ENCODE measurements around the gene TLCD5.

Gene TLCD5

DNA sequence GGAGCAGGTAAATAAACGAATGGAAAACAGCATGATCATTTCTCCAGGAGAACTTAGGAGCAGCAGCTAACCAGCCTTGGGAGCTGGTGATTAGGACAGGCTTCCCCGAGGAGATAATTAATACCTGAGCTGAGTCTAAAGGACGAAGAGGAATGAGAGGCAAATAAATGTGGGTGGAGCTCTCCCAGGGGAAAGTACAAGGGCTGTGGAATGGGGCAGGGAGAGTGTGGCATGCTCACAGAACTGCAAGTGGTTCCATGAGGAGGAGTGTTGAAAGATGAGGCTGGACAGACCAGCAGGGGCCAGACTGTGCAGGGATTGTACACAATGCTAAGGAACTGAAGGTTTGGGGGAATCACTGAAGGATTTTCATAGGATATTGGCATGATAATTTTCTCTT, 14.2 kb upstream of the TLCD5 start:
- no peak for DNase-seq

DNA sequence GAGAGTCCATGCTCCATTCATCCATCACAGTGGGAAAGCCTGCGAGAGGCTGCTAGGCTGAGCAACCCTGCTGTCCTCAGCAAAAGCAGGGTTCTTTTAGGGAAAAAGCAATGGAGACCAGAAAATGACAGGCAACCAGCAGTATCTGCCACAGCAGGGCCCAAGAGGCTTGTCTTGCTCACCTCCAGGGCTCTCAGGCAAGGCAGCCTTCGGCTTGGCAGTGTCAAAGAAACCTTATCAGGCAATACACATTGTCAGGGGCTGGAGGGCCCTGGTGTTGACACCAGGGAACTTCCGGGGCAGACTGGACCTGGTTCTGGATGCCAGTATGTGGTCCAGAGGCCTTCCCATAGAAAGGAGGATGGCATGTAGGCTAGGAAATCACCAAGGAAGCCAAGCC, 10.2 kb upstream of the TLCD5 start:
- DNase-seq: no peak

DNA sequence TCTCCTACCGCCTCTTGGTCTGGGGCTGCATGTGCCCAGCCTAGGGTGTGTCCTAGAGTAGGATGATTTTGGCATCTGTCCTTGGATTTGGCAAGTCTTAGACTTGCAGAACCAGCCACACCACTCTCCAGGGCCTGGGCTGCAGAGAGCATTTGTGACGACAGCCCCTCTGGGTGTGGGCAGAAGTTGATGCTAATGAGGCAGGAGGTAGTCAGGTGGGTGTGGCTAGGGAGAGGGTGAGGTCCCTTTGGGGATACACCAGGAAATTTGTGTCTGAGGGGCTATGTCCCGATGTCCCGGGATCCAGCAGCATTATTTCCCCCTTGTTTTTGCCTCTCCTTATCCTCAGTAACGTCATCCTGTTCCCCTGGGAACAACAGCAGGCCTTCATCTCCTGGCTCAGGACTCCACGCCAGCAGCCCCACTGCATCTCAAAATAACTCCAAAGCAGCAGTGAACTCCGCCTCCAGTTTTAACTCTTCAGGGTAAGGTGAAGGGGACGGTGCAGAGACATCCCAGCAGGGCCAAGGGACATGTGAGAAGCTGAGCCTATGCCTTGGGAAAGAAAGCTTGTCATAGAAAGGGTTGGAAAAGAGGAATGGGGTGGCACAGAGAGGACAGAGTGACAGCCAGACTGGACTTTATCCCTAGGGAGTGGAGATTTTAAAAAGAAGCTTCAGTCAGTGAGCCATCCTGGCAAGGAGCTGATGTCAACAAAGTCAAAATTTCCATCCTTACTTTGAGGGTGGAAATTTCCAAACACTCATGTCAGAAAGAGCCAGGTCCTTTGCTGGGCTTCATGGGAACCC, 8.0 kb upstream of the TLCD5 start:
- no peak for DNase-seq

DNA sequence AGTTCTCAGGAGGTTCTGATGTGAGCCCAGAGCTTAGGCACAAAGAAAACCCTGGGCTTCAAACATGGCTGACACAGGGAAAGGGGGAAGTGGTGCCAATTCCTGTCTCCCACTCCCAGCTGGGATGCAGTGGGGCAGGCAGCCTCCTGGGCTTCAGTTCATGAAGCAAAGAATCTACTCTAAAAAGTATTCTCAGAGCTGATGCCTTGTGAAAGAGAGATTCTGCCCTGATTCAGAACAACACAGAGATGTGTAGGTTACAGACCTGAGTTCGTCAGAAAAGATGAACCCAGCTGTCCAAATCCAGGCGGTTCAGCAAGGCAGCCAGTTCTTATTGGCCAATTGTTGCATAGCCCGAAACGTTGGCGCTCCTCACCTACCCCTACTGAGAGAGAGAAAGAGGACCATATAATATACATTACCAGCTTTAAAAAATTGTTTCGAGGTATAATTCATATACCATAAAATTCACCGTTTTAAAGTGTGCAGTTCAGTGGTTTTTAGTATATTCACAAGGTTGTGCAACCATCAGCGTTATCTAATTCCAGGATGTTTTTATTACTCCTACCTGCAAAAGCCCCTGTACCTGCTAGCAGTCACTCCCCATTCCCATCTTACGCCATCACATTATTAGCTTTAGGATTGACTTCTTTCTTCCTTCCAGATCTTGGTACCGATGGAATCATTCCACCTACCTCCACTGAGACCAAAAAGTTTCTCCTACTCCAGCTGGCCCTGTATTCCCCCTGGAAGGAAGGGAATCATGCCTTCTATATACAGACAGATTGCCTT, 7.2 kb upstream of the TLCD5 start:
- DNase-seq: no peak

DNA sequence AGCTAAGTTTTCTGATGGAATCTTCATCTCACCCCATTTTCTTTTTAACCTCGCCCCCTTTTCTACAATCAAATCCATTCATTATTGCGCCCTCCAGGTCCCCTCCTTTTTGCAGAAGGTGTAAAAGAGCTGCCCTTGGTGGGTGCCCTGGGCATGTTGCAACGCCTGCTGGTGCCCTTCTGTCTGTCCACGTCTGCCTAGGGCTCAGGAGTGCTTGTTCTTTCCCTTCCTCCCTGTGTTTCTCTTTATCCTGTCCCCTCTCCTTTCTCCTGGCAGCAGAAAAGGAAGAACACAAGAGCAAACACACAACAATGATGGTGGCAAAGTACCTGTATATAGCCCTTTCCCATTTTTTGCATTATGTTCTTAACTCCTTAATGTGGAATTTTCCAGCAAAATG, 6.2 kb upstream of the TLCD5 start:
- no peak for DNase-seq

DNA sequence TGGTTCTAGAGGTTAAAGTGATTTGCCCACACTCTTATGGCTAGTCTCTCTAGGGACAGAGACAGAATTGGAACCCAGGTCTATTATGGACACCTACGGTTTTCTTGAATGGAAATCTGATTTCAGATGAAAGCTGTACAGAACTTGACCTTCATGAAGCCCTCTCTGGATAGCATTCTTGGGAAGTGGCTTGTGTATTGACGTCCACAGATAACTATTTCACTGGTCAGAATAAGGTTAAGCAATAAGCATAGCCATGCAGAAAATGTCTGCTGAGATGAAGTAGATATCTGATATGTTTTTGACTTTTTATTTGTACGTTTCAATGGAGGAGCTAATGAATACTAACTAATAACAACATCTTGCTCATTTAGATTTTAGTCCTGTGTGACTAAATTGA, 1.1 kb downstream of the TLCD5 start:
- DNase-seq: no peak

DNA sequence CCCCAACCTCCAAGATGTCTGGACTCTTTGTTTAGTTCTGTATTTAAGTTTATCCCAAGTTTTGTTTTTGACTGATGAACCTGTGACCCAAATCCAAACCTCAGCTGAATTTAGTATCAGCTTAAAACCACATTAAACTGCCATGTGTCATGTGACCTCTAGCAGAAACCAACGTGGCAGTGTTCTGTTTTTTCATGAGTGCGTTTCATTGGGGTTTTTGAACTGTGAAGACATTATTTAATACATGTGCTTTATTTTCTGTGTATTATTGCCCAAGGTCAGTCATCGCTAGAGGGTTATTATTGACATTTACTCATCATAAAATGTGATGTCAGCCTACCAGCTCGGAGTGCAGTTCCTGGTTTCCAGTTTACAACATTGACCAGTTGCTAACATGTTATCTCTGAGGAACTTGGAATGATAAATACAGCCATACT, 1.8 kb downstream of the TLCD5 start:
- DNase-seq: no peak

DNA sequence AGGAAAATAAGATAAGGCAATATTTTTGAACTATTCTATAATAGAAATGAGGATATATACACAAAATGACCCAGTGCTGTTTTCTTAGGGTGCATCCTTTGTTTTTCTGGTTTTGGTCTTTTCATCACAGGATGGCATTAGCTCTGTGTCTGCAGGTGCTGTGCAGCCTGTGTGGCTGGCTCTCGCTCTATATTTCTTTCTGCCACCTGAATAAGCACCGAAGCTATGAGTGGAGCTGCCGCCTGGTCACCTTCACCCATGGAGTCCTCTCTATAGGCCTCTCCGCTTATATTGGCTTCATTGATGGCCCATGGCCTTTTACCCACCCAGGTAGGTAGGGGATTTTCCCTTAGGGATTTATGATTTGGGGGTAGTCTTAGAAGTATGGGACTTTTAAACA, 2.2 kb downstream of the TLCD5 start:
- no peak for DNase-seq

DNA sequence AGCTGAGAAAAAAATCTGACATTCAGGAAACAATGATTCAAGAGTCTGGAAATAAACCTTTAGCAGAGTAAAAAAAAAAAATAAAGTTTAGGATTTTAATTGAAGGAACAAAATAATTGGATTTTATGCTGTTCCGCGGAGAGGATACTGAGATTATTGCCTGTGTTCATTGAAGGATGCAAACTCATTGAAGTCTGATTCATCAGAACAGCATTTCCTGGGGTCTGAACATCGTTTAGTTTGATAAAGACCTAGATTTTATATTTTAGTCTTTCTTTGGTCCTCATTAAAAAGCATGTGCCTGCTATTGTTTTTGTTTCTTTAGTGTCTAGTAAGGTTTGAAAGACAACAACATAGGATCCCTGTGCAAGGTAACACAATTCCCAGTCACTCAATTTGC, 4.5 kb downstream of the TLCD5 start:
- no peak for DNase-seq

DNA sequence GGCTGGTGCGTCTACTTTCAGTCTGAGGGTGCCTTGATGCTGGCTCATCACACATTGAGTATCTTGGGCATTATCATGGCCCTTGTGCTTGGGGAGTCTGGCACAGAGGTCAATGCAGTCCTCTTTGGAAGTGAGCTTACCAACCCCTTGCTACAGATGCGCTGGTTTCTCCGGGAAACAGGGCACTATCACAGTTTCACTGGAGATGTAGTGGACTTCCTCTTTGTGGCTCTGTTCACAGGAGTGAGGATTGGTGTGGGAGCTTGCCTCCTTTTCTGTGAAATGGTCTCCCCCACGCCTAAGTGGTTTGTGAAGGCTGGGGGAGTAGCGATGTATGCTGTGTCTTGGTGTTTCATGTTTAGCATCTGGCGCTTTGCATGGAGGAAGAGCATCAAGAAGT, 4.9 kb downstream of the TLCD5 start:
- DNase-seq: no peak

DNA sequence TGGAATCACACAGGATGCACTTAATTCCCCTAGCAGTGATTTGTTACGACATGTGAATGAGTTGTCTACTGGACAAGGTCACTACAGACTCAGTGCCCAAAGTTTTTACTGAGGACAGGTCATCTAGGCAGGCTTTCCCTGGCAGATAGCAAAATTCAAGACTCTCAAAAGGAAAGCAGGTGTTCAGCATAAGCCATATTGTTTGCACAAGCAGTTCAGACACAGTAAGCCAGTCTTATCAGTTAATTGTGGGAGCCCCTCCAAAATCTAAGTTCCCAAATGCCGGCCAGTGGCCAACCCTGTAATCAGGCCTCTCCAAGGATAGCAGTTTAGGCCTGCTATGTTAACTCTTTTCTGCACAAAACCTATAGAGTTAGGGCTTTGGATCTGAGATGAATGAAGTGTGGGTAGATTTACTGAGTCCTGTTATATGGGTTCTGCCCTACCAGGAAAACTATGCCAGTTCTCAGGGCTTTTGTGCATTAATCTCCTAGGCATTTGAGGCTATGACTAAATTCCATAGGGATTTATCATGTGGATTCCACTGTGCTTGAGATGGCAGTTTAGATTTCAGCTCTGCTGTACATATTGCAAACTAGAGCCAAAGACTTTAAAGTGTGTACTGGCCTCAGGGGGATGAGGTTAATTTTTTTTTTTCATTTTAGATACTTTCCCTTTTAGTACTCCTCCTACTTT, 6.3 kb downstream of the TLCD5 start:
- DNase-seq: no peak

DNA sequence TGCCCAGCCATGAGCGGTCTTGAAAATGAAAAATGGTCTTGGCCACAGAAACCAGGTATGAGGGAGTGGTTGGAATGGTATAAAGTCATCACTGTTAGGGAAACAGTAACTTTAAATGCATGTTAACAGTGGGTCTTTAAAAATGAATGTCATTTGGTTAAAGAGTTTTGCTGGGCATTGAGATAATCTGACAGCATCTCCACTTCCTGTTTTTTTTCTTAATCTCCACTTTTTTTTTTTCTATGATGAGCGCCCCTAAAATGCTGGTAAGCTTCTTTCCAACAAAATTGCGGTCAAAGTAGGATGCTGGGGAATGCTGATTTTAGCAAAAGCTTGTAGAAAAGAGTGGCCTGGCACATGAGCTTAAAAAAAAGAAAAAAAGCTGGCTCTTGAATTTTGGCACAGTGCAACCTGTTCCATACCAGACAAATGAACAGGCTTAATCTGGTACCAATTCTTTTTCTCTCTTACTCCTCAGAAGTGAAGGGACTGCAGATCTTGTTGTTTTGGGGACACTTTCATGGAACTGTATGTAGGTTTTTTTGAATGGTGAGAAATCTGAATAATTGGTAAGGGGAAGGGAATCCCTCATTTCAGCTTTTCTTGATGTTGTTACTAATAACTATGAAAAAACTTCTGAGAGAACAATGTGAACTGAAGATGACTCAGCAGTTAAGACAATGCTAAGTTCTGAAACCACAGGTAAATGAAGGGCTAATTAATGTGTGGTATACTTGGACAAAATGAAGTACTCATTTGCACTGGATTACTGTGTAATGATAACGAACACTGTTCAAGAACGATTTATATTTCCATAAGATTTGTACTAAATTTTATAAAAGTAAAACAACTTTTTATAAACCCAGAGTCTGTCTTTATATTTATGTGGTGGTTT, 8.0 kb downstream of the TLCD5 start:
- no peak for DNase-seq

DNA sequence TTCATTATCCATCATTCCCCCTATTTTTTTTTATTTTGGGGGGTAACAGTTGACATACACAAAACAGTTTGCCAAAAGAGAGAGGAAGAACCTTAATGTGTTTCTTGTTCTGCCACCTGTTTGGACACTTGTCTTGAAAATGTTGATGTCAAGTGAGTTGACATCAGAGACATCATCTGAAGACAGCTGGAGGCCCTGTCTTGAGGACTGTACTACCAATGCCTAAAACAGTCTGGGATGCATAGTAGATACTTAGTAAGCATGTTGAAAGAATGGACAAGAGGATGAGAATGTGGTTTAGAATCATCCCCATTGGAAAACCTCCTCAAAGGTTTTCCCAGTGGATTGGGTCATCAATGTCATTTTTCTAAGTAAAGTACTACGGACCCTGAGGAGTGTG, 8.7 kb downstream of the TLCD5 start:
- DNase-seq: no peak

DNA sequence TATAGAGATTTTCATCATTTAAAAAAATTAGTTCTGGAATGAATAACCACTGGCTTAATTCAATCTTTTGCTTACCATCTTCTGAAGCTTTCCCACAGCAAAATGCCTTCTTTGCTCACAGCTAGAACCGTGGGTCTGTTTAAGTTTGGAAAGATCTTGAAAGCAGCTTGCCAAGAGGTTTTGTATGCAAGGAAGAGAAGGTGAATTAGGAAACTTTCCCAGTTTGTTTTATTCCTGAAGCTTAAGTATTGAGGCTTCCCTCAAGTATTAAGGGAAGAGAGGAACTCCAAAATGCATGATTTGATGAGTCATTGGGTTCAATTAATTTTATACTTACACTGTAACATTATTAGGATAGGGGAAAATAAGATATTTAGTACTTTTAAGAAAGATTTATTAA, 9.2 kb downstream of the TLCD5 start:
- no peak for DNase-seq

DNA sequence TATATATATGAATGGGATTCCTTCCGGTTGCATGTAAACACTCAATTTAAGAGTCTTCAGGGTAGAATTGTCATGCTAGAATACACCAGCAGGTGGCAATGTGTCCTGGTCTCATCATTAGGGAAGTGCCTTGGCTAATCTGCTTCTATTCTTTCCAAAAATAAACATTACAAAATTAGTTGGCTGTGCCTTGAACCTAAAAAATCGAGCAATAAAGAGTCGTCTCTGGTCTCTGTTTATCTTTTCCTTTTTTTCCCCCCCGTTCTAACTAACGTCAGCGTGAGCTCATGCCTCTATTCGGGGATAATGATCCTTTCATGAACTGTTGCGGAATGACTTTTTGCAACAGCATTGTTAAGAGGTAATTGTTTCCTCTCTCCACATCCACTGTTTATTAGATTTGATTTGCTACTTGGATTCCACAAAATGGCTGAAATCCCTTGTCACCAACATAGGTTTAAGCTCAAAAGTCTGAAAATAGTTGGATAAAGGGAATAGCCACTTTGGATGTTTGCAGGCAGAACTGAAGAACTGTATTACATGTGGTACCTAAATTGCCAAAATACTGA, 9.9 kb downstream of the TLCD5 start:
- peak; percentile 36 for DNase-seq

DNA sequence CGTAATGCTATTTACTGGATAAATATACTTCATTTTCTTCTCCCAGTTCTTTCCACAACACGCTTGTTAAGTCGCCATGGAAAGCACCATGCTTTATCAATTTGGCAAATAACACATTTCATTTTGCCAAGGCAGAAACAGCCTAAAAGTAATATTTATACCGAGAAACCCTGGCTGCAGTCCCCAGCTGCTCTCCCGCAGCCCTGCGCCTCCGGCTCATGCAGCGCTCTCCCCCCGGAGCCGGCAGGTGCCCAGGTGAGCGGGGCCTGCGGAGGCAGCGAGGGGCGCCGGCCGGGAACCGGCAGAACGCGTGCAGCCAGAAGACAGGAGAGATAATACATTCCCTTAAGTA, 10.4 kb downstream of the TLCD5 start:
- DNase-seq: no peak

DNA sequence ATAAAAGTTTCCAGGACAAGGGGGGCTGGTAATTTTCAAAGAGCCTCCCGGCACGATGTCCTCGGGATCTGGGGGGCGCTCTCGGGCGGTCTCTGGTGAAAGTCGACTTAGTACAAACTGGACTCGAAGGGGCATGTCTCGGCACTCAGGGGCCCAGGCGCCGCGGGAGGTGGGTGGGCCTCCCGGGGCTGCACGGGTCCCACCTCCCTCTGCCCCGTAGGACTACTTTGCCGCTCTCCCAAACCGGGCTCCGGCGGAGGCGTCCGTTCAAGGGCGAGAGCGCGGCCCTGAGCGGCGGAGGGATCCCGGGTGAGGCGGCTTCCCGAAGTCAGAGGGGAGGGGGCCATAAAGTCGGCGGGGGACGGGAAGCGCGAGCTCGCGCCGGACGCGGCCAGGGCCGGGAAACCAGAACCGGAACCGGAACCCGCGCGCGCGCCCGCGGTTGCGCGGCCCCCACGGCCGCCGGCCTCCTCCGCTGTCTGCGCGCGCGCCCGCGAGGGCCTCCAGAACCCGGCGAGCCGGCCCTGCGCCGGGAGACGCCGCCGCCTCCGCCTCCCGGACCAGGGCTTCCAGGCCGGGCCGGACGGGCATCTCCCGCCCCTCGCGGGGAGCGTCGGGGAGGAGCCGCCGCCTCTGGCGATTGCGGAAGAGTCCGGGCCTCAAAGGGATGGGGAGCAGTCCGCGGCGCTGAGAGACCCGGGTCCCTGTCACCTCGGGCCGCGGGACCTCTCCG, 11.0 kb downstream of the TLCD5 start, which contains the start of gene ARHGEF12:
Gene ARHGEF12 (plus strand): TSS at position 506 of the 733 bp plus-strand sequence. CDS start 831 bp downstream, outside the sequence.
- DNase-seq: peak; percentile 77

DNA sequence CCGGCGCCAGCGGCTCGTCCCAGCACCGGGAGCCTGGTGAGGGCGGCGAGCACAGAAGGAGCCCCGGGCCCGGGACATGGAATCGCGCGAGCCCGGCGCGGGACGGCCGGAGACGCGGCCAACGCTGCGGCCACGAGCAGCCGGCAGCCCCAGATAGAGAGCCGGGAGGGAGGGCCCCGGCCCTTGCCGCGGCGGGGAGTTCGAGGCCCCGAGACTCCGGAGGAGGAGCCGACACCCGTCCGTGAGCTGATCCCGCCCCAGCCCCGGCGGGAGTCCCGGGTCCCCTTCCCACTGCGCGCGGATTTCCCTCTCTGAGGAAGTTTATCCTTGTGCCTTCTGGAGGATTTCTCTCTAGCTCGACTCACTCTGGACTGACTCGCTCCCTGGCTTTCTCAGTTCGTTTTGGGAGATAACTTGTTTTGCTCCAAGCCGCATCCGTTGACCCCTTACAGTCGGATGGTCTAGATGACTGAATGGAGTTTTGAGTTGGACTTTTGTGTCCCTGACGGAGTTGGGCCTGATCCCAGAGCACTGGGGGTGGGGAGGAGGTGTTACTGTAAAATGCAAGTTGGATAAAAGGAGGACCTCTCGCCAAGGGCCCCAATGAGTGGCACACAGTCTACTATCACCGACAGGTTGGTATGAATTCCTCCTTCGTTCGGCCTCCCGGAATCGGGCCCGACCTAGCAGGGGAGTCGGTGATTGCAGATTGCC, 11.7 kb downstream of the TLCD5 start:
- no peak for DNase-seq

DNA sequence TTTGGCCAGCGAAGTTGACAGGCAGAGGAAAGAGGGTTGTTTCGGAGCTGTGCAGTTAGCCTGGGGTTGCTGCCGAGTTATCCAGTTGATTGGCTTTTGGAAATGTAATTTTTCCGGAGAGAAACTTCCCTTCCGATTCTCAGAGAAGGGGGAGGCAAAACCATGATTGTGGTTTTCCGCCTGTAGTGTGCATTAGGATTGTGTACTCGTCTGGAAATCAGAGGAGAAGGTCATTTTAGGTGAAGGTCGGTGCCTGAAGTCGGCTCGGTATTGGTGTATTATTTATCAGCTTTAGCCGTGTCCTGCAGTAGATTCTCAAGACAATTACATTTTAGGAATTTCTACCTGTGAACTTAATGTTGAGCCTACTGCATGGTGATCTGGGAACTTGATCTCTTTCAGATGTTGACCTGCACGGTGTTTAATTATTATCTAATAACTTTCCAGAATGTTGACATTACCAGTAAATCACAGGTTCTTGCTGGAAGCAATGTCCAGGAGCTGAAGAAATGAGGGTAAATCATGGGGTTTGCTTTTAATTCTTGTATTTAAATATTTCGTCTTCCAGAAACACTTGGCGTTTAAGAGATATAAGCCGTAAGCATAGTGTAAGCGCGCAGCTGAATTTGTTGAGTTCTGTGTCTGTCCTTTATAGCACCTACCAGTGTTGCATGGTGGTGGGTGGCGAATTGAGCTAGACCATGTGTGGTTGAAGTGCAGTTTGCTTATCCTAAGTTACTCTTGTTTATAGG, 12.4 kb downstream of the TLCD5 start:
- no peak for DNase-seq
